Urothelium cell line (cell line): ENCODE measurements around the gene WWTR1.

Experiments used
- DNase-seq: peaks from one replicate; pipeline ENCODE4 v3.0.0; 2011; ENCODE audit warnings: low spot score, mixed read lengths
- FAIRE-seq: peaks from 2 replicates; lab custom pipeline; 2011; peaks lifted over from hg19 to GRCh38; lab: Jason Lieb, UNC

WWTR1 gene

DNA sequence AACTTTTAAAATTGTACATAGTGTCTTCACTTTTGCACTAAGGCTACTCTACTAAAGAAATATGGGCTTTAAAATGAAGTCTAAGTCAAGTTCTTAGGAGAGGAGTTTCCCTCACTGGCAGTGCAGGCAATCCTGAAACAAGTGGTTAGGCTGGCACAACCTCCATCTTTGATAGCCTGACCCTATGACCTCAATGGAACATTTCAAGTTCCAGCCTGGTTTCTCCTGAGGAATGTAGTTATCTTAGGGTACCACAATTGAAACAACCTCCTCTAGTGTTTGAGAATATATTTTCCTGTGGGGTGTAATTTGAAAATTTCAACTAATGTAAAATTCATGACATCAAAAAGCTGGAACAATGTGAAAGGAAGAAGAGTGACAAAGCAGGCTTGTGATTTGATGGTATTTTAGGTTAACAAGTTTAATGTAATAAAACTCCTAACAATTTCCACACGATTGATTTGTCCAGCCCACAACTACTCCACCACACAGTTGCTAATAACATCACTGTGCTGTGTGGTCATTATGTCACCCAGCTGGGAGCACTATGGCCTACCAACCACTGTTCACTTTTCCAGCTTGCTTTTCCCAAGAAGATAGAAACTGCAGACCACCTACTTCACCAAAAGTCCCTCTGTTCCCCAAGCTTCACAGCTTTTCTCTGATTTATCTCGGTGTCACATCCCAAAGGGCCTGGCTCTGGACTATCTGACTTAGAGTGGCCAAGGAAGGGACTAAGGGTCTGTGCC, 1.8 kb downstream of the WWTR1 start:
- DNase-seq, result no peak

DNA sequence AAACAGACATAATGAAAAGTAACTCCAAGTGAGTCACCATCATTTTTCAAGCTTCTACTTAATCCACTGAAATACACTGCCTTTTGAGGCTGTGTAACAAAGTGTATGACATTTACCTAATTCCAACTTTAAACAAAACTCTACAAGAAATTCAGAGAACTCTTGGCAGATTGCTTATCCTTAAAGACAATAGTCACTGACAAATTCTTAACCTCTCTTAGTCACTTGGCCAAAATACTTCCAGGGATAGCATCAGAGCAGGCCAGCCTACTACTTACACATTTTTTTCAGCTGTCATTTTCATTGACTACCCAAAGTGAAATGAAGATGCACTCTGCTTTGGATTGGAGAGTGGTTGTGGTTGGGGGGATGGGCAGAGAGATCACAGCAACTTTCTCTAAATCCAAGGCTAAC, 3.6 kb downstream of the WWTR1 start:
- no peak for FAIRE-seq
- DNase-seq, result no peak

More for the DNA sequence above, 1.8 kb downstream of the WWTR1 start:
- FAIRE-seq, result no peak

DNA sequence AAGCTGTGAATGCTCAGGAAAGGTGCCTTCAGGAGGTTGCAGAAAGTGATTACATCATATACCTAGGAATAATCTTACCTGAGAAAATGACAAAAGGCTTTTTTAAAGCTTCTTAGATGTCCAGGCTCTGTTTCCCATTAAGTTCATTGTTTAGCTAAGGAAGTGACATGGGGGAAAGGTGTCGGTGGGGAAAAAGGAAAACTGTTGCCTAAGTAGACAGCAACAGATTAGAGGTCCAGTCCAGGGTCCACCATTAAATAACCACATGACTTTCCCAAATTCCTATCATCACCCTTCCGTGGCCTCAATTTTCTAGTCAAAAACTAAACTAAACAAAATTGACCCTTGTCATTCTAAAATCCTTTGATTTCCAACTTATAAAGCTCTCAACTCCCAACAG, 4.3 kb downstream of the WWTR1 start:
- FAIRE-seq (no peak), DNase-seq (no peak)

DNA sequence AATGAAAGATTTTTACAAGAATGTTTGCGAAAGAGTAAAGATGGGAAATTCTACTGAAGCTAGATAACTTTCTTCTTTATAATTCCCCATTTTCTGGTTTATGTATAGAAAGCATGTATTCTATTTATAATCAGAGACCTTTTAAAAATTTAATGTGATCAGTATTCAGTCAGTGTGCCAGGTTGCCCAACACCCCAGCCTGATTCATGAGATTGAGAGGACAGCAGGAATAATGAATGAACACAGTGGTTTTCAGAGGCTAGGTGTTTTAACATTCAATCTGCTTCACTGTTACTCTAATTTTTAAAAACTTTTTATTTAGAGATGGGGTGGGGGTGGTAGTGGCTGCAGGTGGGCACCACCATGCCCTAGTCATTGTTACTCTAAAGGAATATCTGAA, 4.7 kb downstream of the WWTR1 start:
- DNase-seq (no peak), FAIRE-seq (no peak)

DNA sequence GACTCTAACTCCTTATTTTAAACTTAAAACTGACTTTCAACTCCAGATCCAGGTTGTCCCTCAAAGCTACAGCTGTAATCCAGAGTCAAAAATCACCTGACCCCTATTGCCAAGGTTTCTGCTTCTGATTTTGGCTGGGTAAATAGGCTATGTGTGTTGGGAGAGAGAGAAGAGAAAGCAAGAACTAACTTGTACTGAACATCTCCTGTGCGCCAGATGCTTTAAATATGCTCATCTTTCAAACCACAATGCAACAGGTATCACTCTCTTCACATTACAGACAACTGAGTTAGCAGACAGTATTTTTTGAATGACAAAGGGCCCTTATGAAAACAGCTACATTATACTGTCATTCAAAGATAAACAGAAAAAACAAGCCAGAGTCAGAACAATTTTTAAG, 7.0 kb downstream of the WWTR1 start:
- no peak for DNase-seq
- FAIRE-seq, result no peak

DNA sequence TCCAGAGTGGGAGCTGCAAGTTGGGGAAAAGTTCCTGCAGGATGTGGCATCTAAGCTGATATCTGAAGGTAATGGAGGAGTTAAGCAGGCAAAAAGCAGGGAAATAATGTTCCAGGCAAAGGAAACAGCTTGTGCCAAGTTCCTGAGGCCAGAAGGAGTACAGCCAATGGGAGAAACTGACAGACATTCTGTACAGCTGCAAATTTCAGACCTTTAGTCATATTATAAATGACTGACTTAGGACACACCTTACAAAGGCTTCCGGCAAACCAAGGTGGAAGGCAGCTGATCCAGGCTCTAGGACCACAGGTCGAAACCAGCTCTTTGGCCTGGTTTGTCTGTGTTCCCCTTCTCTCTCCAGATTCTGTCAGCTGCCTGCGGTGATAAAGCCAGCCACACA, 9.3 kb downstream of the WWTR1 start:
- FAIRE-seq (no peak), DNase-seq (no peak)

DNA sequence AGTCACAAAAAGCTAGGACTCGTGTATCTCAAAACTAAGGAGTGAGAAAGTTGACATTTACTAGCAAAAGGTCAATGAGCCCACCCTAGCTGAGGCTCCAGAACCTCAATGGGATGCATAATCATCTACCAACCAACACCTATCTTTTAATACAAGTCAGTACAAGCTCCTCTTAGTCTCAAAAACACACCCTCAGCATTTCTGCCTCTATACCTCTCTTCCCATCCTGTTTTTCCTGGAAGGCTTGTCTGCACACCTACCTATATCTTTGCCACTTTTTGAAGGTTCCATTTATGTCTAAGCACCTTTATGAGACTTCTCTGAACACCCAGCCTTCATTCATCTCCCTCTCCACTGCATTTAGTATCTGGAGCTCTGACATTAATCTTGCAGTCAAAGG, 10.0 kb downstream of the WWTR1 start:
- FAIRE-seq (no peak), DNase-seq (no peak)

DNA sequence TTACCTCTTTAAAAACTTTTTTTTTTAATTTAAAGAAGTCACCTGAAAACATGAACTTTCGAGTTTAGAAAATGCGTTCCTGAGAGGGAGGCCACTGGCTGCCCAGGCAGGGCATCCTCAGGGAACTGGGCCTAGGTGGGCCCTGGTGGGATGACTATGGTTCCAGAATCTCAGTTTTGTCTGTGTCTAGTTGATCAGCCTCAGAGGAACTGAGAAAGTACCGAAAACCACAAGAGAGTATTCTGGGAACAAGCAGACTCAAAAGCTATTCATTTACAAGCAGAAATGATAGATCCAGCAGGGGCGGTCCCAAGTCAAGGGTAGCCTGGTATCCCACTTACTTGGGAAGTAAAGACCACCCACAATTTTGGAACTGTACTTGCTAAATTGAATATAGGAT, 10.5 kb downstream of the WWTR1 start:
- DNase-seq (no peak), FAIRE-seq (no peak)

DNA sequence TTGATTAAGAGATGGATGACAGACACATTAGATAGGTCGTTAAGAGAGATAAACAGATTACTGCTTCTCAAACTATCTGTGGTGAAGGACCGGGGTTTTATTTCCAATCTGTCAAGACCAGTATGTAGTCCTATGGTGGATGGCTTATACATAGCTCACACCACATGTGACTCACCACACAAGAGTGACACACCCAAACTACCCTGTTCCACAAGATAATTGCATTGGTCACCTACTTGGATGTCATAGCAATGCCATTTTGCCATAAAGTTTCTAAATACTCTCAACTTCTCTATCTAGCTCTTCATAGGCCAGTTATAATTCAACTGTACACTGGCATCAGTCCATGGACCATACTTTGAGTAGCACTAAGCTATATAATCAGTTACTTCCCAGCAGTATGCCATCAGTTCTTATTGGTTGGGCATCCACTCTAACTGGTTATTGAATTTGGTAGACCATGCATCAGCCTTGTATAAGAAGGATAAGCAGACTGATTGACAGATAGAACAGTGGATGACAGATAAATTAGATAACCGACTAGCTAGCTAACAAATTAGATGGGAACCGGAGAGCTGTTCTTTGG, 11.6 kb downstream of the WWTR1 start:
- DNase-seq (no peak), FAIRE-seq (no peak)

DNA sequence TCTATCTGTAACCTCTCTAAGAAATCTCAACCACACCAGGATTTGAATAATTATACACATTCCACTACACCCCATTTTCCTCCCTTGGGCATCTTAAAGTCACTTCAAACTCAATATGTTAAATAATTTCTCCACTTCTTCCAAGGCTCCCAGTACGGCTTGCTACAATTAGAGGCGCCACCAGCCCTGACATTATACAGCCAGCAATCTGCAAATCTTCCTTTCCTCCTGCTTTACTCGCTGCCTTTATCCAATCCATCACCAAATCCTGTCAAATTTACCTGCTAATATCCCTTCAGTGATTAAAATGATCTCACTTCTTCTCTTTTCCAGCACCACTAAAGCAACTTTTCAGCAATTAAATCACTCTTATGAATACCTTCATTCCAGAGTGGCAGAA, 13.9 kb downstream of the WWTR1 start:
- DNase-seq (no peak), FAIRE-seq (no peak)

DNA sequence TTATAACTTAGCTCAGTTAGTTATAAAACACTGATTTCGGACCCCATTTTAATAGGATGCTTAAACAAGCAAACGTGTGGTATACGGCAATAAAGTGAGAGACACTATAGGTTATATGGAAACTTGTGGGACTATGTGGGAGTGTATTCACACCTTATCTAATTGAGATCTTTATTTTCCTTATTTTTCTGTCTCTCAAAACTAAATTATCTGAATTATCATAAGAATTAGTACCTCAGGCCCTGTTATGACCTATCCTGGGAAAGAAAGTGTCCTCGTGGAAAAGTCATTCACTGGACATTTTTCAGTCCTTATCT, 14.4 kb downstream of the WWTR1 start:
- DNase-seq (no peak), FAIRE-seq (no peak)

DNA sequence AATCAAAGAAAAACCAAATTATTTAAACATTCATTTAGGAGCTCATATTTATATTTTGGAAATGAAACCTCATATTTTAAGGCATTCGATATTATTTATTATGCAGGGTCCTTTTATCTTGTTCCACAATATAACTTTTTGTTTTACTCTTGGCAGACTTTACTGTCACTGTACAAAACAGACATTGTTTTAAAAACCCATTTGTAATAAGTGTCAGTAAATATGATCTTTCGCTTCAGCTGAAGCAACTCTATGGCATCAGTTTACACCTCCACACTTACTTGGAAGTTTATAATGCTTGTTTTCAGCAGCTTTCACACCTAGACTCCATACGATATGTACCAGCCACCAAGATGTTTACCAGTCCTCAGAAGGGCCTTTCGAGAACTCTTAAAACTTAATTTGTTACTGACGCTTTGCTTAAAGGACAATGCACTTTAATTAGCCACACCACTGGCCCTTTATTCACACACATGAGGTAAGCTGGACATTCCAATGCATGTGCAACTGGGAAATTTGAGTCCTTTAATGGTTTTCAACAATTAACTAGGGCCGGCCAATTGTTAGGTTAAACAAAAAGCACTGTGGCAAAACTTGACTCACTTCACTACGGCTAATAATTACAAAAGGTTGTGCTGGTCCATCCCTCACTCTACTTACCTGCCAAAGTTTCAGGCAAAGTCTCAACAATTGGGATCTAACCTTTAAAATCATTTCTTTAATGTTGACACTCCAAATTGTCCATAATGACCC, 16.7 kb downstream of the WWTR1 start:
- no peak for FAIRE-seq
- no peak for DNase-seq

DNA sequence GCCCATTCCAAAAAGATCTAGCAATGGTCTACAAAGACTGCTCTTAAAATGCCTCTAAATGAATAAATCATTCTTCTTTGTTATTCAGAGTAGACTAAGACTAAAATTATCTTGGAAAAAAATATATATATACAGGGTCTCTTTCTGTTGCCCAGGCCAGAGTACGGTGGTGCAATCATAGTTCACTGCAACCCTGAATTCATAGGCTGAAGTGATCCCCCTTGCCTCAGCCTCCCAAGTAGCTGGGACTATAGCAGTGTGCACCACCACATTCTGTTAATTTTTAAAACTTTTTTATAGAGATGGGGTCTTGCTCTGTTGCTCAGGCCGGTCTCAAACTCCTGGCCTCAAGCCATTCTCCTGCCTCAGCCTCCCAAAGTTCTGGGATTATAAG, 18.7 kb downstream of the WWTR1 start:
- FAIRE-seq (no peak), DNase-seq (no peak)

DNA sequence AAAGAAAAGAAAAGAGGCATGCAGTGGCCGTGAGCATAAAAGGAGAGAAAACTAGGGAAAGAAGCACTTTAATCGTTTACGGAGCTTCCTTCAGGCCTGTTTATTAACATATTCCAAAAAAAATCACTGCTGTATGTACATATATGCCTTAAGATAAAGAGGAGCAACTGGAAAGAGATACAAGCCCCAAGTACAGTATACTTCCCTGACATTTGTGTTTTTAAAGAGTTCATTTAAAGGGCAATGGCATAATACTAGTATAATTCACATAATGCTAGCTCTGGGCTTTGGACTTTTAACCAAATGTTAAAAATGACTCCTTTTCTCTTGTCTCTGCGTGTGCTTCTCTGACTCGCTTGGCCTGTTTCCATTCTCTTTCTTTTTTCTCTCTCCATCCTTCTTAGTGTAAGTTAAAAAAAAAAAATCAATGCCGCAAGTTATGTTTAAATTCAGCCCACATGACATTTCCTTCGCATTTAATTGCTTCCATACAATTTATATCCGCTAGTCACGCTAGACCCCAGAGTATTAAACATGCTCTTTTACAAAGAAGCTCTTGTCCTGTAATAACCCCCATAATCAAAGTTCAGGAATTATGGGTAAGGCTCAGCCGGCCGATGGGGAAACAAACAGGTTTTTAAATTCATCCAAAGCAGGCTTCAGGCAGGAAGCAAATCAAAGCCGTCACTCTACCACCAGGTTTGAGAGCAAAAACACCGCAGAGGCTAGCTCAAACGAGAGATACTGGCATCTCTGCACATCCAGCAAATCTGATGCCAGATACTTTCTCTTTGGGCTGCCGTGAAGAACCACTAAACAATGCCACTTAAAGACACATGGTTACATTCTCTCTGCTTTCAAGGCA, 19.4 kb downstream of the WWTR1 start:
- DNase-seq, result no peak

DNA sequence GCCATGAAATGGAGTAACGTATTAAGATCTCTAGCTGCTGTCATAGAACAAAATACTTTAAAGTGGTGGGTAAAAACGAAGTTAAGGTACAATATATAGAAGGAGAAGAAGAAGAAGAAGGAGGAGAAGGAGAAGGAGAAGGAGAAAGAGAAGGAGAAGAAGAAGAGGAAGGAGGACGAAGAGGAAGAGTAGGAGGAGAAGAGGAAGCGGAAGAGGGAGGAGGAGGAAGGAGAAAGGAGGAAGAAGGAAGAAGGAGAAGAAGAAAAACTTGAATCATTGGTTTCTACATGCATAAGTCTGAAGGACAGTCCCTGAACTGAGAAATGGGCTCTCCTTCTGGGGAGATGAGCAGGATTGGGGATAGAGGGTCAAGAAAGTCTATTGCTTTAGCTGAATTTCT, 22.4 kb downstream of the WWTR1 start:
- no peak for DNase-seq
- FAIRE-seq, result no peak

More for the DNA sequence above, 19.4 kb downstream of the WWTR1 start:
- no peak for FAIRE-seq

DNA sequence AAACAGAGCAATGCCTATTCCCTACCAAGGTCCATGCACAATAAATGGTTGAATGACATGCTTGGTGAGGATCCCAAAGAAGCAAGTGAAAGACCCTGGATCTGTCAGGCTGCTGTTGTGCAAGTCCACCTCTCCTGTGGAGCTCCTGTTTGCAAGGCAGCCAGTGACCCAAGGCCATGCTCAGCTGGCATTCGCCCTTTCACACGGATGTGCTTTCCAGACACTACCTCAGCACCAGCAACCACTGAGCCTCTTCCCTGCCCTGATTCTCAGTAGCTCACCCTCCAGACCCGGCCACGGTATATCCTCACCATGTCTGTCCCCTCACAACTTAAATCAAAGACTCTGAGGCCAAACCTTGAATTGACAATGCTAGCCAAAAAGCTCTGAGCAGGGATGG, 23.3 kb downstream of the WWTR1 start:
- DNase-seq, result no peak
- FAIRE-seq, result no peak

DNA sequence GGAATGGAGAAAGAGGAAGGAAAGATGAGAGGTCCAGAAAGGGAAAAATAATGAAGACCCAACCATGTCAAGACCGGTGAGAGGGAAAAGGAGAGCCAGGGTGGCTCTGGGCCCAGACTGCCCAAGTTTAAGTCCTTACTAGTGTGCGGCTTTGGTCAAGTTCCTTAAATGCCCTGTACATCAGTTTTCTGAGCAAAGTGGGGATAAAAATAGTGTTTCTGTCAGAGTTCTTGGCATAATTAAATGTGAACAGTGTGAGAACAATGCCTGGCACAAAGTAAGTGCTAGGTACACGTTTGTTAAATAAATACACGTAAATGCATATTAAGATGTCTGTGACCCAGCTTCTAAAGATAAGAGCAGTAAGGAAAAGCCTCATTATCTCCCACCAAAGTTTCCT, 23.8 kb downstream of the WWTR1 start:
- FAIRE-seq, result no peak

DNA sequence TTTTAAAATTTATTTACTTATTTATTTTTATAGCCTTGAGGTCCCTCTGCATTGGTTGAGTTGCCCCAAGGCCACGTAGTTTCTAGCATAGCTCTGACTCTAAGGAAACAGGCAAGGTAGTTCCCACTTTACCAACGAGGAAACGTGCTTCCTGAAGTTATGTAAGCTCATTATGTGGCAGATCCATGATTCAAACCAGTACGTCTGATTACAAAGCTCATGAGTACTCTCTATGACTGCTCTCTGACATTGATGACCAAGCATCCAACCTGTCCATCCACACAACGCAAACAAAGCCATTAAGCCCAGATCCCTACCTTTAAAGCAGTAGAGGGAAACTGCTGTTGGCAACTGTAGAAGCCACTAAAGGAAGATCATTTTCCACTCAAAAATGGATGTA, 25.6 kb downstream of the WWTR1 start:
- DNase-seq (no peak), FAIRE-seq (no peak)

More for the DNA sequence above, 23.8 kb downstream of the WWTR1 start:
- no peak for DNase-seq

DNA sequence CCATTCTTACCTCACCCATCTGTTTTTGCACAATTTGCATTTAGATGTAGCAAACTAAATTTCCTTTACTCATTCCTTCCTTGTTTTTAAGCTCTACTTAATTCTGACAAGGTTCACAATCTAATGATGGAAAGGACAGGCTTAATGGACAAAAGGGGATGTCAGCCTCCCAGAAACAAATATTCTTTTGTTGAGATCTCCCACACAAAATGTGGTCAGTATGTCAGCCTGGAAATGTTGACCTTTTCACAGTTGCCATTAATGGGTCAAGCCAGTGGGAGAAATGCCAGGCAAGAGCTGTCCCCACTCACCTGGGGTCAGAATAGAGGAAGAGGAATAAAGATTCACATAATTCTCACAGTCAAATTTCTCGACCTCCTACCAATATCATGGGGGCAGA, 27.0 kb downstream of the WWTR1 start:
- no peak for FAIRE-seq
- no peak for DNase-seq

DNA sequence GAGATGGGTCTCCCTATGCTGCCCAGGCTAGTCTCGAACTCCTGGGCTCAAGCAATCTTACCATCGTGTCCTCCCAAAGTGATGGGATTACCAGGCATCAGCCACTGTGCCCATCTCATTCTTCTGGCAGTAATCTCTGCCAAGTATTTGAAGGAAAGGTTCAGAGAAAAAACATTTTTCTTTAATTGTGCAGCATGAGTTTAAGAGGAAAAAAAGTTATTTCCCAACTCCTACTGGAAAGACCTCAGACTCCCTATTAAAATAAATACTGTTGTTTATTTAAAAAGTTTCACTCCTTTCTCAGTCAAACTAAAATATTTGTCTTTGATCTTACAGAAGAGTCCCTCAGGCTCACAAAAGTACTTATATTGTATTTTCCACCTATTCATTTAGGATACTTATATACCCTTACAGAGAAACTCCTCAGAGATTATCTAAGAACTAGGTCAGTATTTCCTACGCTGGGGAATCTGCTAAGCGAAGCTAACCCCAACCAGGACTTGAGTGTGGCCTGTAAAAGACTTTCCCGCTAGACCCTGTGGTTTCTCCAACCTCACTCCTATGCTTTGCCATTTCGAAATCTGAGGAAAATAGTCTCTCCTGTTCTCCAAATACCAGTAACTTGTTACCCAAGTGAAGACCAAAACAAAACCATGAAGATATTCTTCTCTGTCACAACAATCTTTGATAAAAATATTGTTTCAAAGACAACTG, 28.7 kb downstream of the WWTR1 start:
- DNase-seq (no peak), FAIRE-seq (no peak)

DNA sequence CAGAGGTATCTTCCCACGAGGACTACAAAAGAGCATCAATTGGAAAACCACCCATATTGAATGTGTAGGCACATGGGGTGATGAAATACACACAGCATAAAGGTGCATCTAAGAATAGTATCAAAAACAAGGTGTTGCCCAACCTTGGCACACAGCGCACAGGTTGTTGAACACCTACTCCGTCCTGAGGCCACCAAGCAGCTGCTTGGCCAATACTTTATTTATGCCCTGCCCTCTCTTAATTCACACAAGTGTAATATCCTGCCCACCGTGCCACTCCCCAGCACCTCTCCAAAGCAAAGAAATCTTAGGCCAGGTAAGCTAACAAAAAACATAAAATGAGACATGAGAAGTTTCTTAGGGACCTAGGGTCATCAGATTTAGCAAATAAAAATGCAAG, 31.2 kb downstream of the WWTR1 start:
- FAIRE-seq (no peak), DNase-seq (no peak)
